ENCODE results near the gene DCLRE1B.
A peak's percentile ranks its signal among the peaks of the same experiment; 100 is the strongest.

Gene DCLRE1B

DNA sequence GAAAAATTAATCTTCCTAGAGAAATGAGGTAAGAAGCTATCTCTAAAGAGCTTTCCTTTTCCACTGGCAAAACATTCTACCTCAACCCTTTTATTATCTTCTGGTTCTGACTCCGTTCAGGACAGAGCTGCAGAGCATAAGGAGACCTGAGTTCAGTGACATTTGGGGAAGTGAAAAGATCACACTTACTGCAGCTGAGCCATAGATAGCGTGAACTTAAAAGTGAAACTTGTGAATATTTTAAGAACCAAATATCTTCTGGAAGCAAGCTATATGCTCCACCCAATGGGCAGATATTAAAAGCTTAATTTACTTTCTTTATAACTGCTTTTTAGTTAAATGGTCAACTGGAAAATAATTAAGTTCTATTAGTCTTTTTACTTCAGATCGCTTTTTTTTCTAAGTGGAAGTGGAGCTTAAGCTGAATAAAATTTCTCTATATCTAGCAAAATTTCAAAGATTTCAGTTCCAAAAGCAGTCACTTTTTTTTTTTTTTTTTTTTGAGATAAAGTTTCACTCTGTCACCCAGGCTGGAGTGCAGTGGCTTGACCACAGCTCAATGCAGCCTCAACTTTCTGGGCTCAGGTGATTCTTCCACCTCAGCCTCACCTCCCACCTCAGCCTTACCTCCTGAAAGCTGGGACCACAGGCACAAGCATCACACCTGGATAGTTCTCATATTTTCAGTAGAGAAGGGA is 45.5 kb upstream of the DCLRE1B start:
- no peaks in the 10 kb centered on the region for H3K9me2 ChIP-seq (replicated peaks; ENCODE audit: insufficient read depth, low read length)
- peaks cover 17% of the 10 kb centered on the region for H3K79me2 ChIP-seq (ENCODE audit: insufficient read depth, low read length)
- no peaks in the 10 kb centered on the region for H3K27me3 ChIP-seq (ENCODE audit: low read length)
- H3K9ac ChIP-seq (ENCODE audit: low read length) = peak overlapping the region; percentile 7
- H3K4me3 ChIP-seq (ENCODE audit: insufficient read depth, low read length, poor library complexity, severe bottlenecking) = peak overlapping the region; percentile 7
- no peak for TF ChIP-seq EZH2phosphoT487 (conservative IDR thresholded peaks at IDR 0.05; ENCODE audit: low read length)
- TF ChIP-seq, protein P1, sequence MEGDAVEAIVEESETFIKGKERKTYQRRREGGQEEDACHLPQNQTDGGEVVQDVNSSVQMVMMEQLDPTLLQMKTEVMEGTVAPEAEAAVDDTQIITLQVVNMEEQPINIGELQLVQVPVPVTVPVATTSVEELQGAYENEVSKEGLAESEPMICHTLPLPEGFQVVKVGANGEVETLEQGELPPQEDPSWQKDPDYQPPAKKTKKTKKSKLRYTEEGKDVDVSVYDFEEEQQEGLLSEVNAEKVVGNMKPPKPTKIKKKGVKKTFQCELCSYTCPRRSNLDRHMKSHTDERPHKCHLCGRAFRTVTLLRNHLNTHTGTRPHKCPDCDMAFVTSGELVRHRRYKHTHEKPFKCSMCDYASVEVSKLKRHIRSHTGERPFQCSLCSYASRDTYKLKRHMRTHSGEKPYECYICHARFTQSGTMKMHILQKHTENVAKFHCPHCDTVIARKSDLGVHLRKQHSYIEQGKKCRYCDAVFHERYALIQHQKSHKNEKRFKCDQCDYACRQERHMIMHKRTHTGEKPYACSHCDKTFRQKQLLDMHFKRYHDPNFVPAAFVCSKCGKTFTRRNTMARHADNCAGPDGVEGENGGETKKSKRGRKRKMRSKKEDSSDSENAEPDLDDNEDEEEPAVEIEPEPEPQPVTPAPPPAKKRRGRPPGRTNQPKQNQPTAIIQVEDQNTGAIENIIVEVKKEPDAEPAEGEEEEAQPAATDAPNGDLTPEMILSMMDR (IDR thresholded peaks at IDR 0.05; ENCODE audit: insufficient read depth, low read length, poor library complexity, severe bottlenecking) = no peak
- H3F3A ChIP-seq (ENCODE audit: insufficient read depth) = peaks cover 26% of the 10 kb centered on the region
- H3K27ac ChIP-seq (ENCODE audit: low read depth, low read length) = peak overlapping the region; percentile 69
- peak overlapping the region; percentile 59 for H3K4me2 ChIP-seq (ENCODE audit: low read depth, low read length, poor library complexity, severe bottlenecking)
- peaks cover 21% of the 10 kb centered on the region for H3K36me3 ChIP-seq (ENCODE audit: low read length)
- H2AFZ ChIP-seq (ENCODE audit: low read depth, low read length, severe bottlenecking) = no peak overlapping the region
- H4K20me1 ChIP-seq (ENCODE audit: low read depth, low read length) = no peaks in the 10 kb centered on the region
- no peaks in the 10 kb centered on the region for H3K9me3 ChIP-seq (ENCODE audit: insufficient read depth, low read length)

DNA sequence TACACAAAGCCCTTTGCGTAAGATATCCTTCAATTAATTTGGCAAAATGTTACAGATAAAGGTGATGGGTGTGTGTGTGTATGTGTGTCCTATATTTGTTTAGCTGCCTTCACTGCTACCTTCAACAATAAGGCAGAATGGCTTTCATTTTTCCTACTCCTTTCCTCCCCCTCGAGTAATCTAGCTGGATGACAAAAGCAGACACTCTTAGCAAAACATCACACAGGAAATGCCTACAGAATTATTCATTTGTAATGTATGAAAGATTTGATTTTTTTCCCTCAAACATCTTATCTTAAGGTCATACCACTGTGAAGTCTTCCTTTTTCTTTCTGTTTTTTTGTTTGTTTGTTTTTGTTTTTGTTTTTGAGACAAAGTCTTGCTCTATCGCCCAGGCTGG is 44.2 kb upstream of the DCLRE1B start:
- no peak overlapping the region for H3K4me3 ChIP-seq (ENCODE audit: insufficient read depth, low read length, poor library complexity, severe bottlenecking)

DNA sequence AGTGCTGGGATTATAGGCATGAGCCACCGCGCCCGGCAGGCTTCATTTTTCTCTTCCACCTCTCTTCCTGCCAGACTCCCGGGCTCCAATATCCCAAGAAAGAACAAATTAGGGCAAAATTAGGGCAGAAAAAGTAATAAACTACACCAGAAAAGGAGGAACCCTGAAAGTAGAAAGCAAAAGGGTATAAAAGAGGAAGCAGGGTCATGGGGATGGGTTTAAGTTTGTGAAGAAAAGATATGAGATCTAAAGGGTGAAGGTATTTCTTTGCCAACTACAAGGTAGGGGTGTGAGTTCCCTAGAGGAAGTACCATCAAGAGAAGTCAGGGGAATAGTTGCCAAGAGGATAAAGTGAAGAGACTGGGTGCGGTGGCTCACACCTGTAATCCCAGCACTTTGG is 43.5 kb upstream of the DCLRE1B start:
- no peak overlapping the region for H3K4me3 ChIP-seq (ENCODE audit: insufficient read depth, low read length, poor library complexity, severe bottlenecking)
- H3K9me3 ChIP-seq (ENCODE audit: insufficient read depth, low read length) = no peaks in the 10 kb centered on the region
- H4K20me1 ChIP-seq (ENCODE audit: low read depth, low read length) = no peaks in the 10 kb centered on the region
- H2AFZ ChIP-seq (ENCODE audit: low read depth, low read length, severe bottlenecking) = no peak overlapping the region
- H3K36me3 ChIP-seq (ENCODE audit: low read length) = peaks cover 9% of the 10 kb centered on the region
- H3K9ac ChIP-seq (ENCODE audit: low read length) = no peak overlapping the region
- H3F3A ChIP-seq (ENCODE audit: insufficient read depth) = peaks cover 26% of the 10 kb centered on the region
- no peak overlapping the region for H3K27ac ChIP-seq (ENCODE audit: low read depth, low read length)
- no peak for TF ChIP-seq EZH2phosphoT487 (conservative IDR thresholded peaks at IDR 0.05; ENCODE audit: low read length)
- TF ChIP-seq, protein P1 (IDR thresholded peaks at IDR 0.05; ENCODE audit: insufficient read depth, low read length, poor library complexity, severe bottlenecking) = no peak
- H3K79me2 ChIP-seq (ENCODE audit: insufficient read depth, low read length) = peaks cover 31% of the 10 kb centered on the region
- H3K9me2 ChIP-seq (replicated peaks; ENCODE audit: insufficient read depth, low read length) = no peaks in the 10 kb centered on the region
- no peak overlapping the region for H3K4me2 ChIP-seq (ENCODE audit: low read depth, low read length, poor library complexity, severe bottlenecking)
- no peaks in the 10 kb centered on the region for H3K27me3 ChIP-seq (ENCODE audit: low read length)

More for the DNA sequence above, 44.2 kb upstream of the DCLRE1B start:
- no peaks in the 10 kb centered on the region for H4K20me1 ChIP-seq (ENCODE audit: low read depth, low read length)
- H3K4me2 ChIP-seq (ENCODE audit: low read depth, low read length, poor library complexity, severe bottlenecking) = peak overlapping the region; percentile 59
- H3K9me3 ChIP-seq (ENCODE audit: insufficient read depth, low read length) = no peaks in the 10 kb centered on the region
- H3K79me2 ChIP-seq (ENCODE audit: insufficient read depth, low read length) = peaks cover 29% of the 10 kb centered on the region
- peak overlapping the region; percentile 69 for H3K27ac ChIP-seq (ENCODE audit: low read depth, low read length)
- no peak for TF ChIP-seq EZH2phosphoT487 (conservative IDR thresholded peaks at IDR 0.05; ENCODE audit: low read length)
- TF ChIP-seq, protein P1 (IDR thresholded peaks at IDR 0.05; ENCODE audit: insufficient read depth, low read length, poor library complexity, severe bottlenecking) = no peak
- H3K27me3 ChIP-seq (ENCODE audit: low read length) = no peaks in the 10 kb centered on the region
- H3K36me3 ChIP-seq (ENCODE audit: low read length) = peaks cover 17% of the 10 kb centered on the region
- H3K9me2 ChIP-seq (replicated peaks; ENCODE audit: insufficient read depth, low read length) = no peaks in the 10 kb centered on the region
- no peak overlapping the region for H3K9ac ChIP-seq (ENCODE audit: low read length)
- H3F3A ChIP-seq (ENCODE audit: insufficient read depth) = peaks cover 26% of the 10 kb centered on the region
- no peak overlapping the region for H2AFZ ChIP-seq (ENCODE audit: low read depth, low read length, severe bottlenecking)
